ENCODE results near the gene OSBPL3. TPM values are rescaled to one million over a fixed set of nuclear protein-coding genes. Genes with fewer than 3 reads are reported as not detected.

OSBPL3 gene
- total RNA-seq, 1 donor from 2014 or later = 17.2 TPM

- peak in 1 of 2 donors; percentile 29 for DNase-seq (ENCODE audit: low read depth in 2 of 2)
These were observed 149.4 kb downstream of the OSBPL3 start for GRCh38 chr7:24830440-24831050.

GRCh38 chr7:24829787-24830186, 150.2 kb downstream of the OSBPL3 start:
- DNase-seq (ENCODE audit: low read depth in 2 of 2) = no peak

GRCh38 chr7:24828891-24829661, 150.9 kb downstream of the OSBPL3 start:
- DNase-seq (ENCODE audit: low read depth in 2 of 2) = peak; percentile 52 to 68

- no peak for DNase-seq (ENCODE audit: low read depth in 2 of 2)
These were observed 152.4 kb downstream of the OSBPL3 start for GRCh38 chr7:24827589-24827988.

- no peak for DNase-seq (ENCODE audit: low read depth in 2 of 2)
These were observed 153.0 kb downstream of the OSBPL3 start for GRCh38 chr7:24827027-24827426.

- no peak for DNase-seq (ENCODE audit: low read depth in 2 of 2)
These were observed 153.3 kb downstream of the OSBPL3 start for GRCh38 chr7:24826662-24827020.

GRCh38 chr7:24825931-24826661, 153.9 kb downstream of the OSBPL3 start:
- DNase-seq (ENCODE audit: low read depth in 2 of 2) = peak in 1 of 2 donors; percentile 65

- no peak for DNase-seq (ENCODE audit: low read depth in 2 of 2)
These were observed 154.6 kb downstream of the OSBPL3 start for GRCh38 chr7:24825381-24825794.

- DNase-seq (ENCODE audit: low read depth in 2 of 2) = no peak
These were observed 155.1 kb downstream of the OSBPL3 start for GRCh38 chr7:24824896-24825295.

GRCh38 chr7:24824400-24824799, 155.6 kb downstream of the OSBPL3 start:
- no peak for DNase-seq (ENCODE audit: low read depth in 2 of 2)

GRCh38 chr7:24821754-24822054, 158.3 kb downstream of the OSBPL3 start:
- DNase-seq (ENCODE audit: low read depth in 2 of 2) = no peak

GRCh38 chr7:24821045-24821753, 158.8 kb downstream of the OSBPL3 start:
- DNase-seq (ENCODE audit: low read depth in 2 of 2) = peak; percentile 56 to 90

GRCh38 chr7:24820730-24821044, 159.3 kb downstream of the OSBPL3 start:
- DNase-seq (ENCODE audit: low read depth in 2 of 2) = peak in 1 of 2 donors; percentile 27

- peak; percentile 70 to 88 for DNase-seq (ENCODE audit: low read depth in 2 of 2)
These were observed 159.9 kb downstream of the OSBPL3 start for GRCh38 chr7:24819916-24820689.

GRCh38 chr7:24817339-24817738, 162.6 kb downstream of the OSBPL3 start:
- DNase-seq (ENCODE audit: low read depth in 2 of 2) = no peak

- no peak for DNase-seq (ENCODE audit: low read depth in 2 of 2)
These were observed 163.1 kb downstream of the OSBPL3 start for GRCh38 chr7:24816868-24817267.

GRCh38 chr7:24812305-24812945, 167.6 kb downstream of the OSBPL3 start:
- DNase-seq (ENCODE audit: low read depth in 2 of 2) = peak; percentile 34 to 55

GRCh38 chr7:24808518-24808917, 171.5 kb downstream of the OSBPL3 start:
- no peak for DNase-seq (ENCODE audit: low read depth in 2 of 2)

- DNase-seq (ENCODE audit: low read depth in 2 of 2) = no peak
These were observed 177.7 kb downstream of the OSBPL3 start for GRCh38 chr7:24802300-24802699.

GRCh38 chr7:24801883-24802282, 178.1 kb downstream of the OSBPL3 start:
- DNase-seq (ENCODE audit: low read depth in 2 of 2) = no peak

- no peak for DNase-seq (ENCODE audit: low read depth in 2 of 2)
These were observed 179.3 kb downstream of the OSBPL3 start for GRCh38 chr7:24800667-24801066.
